Measurements from ENCODE around the gene MYO1B. TPM values are rescaled to one million over a fixed set of nuclear protein-coding genes. Genes with fewer than 3 reads are reported as not detected.

The MYO1B gene
- total and polyA plus RNA-seq, 4 donors = 46.0 to 286 (median 88.1) TPM

DNA sequence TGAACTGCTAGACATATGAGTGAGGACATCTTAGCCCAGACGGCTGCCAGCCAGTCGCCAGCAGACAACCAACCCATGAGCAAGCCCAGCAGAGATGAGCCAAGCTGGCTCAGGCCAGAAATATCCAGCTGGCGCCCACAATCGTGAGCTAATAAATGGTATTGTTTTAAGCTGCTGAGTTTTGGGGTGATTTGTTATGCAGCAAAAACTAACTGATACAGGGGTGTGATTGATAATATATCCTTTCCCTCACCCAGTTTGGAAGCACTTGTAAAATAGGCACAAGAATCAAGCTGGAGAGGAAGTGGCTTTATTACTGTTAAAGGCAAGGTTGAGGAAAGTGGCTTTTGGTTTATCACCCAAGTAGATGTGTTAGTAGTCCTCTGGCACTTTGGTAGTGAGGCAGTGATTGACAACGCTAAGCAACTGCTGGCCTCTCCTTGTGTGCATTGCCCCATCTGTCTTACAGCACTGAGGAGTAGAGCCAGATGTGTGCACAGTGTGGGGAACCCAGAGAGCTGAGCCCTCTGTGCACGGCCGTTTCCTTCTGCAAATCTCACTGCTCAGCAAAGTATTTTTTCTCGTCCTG is 110.1 kb downstream of the MYO1B start:
- H3K27me3 ChIP-seq (ENCODE audit: control insufficient read depth in 3 of 3, insufficient read depth in 3 of 3, low read length in 2 of 3) = no peaks in the 10 kb centered on the region
- no peak overlapping the region for H3K27ac ChIP-seq (ENCODE audit: low read depth in 1 of 2, low read length in 1 of 2)
- H3K4me1 ChIP-seq (ENCODE audit: control insufficient read depth in 5 of 5, insufficient read depth in 5 of 5, low read length in 5 of 5) = peaks cover 3 to 25% (median 16%) of the 10 kb centered on the region in 5 donors
- peak in 1 of 3 donors; percentile 49 for DNase-seq
- no peak for ATAC-seq (ENCODE audit: insufficient read depth, low FRiP score)
- no peak for TF ChIP-seq CTCF (IDR thresholded peaks at IDR 0.05; ENCODE audit: control extremely low read depth, extremely low read depth)
- peaks cover 0 to 5% (median 0%) of the 10 kb centered on the region in 4 donors for H3K9me3 ChIP-seq (ENCODE audit: control insufficient read depth in 4 of 4, insufficient read depth in 3 of 4, low read length in 3 of 4)
- peaks cover 0 to 16% (median 8%) of the 10 kb centered on the region in 4 donors for H3K36me3 ChIP-seq (ENCODE audit: control insufficient read depth in 4 of 4, insufficient read depth in 4 of 4, low read length in 4 of 4)
- no peak overlapping the region for H3K4me3 ChIP-seq
- 88 to 93% methylated on average over 8 of the region's 8 CpGs for WGBS, 2 donors
- H3K9ac ChIP-seq (ENCODE audit: insufficient read depth in 1 of 2, low read length in 2 of 2) = no peak overlapping the region

DNA sequence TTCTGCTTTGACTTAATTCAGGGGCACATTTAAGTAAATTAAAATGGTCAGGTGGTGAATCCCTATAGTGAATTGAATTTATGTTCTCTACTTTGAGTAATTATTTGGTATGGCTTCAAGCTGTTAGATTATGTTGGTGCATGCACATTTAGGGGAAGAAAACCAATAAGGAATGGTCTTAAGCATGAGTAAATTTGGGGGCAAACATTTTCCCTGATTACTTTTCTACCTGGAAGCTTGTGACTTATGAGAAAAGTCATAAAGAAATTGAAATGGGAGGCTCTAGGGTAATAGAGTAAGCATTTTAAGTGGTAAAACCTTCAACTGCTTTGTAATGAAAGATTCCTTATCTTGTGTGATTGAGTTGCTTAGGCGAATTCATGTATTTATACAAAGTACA is 112.5 kb downstream of the MYO1B start:
- WGBS, 2 donors = 85 to 87% methylated on average over 1 of the region's 1 CpG
- H3K9me3 ChIP-seq (ENCODE audit: control insufficient read depth in 4 of 4, insufficient read depth in 3 of 4, low read length in 3 of 4) = peaks cover 0 to 5% (median 0%) of the 10 kb centered on the region in 4 donors
- H3K27ac ChIP-seq (ENCODE audit: low read depth in 1 of 2, low read length in 1 of 2) = no peak overlapping the region
- no peak overlapping the region for H3K4me3 ChIP-seq
- H3K36me3 ChIP-seq (ENCODE audit: control insufficient read depth in 4 of 4, insufficient read depth in 4 of 4, low read length in 4 of 4) = peaks cover 1 to 18% (median 9%) of the 10 kb centered on the region in 4 donors
- DNase-seq (no peak), ATAC-seq (ENCODE audit: insufficient read depth, low FRiP score) (no peak)
- H3K9ac ChIP-seq (ENCODE audit: insufficient read depth in 1 of 2, low read length in 2 of 2) = no peak overlapping the region
- no peaks in the 10 kb centered on the region for H3K27me3 ChIP-seq (ENCODE audit: control insufficient read depth in 3 of 3, insufficient read depth in 3 of 3, low read length in 2 of 3)
- H3K4me1 ChIP-seq (ENCODE audit: control insufficient read depth in 5 of 5, insufficient read depth in 5 of 5, low read length in 5 of 5) = peaks cover 4 to 30% (median 16%) of the 10 kb centered on the region in 5 donors
- TF ChIP-seq CTCF (IDR thresholded peaks at IDR 0.05; ENCODE audit: control extremely low read depth, extremely low read depth) = no peak

DNA sequence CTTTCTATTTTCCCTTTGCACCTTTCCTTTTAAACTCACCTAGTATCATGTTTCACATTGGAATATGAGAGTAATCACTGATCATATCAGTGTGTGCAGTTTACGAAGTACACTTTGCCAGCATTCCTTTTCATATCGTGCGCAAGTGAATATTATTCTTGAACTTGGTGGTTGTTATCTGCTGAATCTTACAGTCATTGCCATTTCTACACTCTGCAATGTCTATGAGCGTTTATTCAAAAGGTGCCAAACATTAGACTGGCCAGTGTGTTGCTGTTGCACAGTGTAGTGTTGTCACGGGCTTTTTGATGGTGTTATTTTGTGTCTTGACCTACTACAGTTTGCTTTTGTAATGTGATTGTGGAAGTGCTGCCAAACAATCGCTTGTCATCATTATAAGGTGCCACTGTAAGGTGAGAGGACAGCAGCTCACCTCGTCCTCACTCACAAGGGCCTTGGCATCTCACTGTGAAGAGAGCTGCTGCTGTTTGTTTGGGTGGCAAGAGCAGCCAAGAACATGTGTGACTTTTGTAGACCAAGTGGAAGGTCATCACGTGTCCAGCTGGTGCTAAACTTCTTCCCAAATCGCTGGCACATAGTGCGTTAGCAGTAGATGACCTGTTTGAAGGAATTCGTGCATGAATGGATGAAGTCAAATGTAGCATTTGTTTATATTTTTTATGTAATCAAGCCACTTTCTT is 113.3 kb downstream of the MYO1B start:
- peak overlapping the region in 1 of 2 donors; percentile 83 for H3K27ac ChIP-seq (ENCODE audit: low read depth in 1 of 2, low read length in 1 of 2)
- no peak for TF ChIP-seq CTCF (IDR thresholded peaks at IDR 0.05; ENCODE audit: control extremely low read depth, extremely low read depth)
- H3K9ac ChIP-seq (ENCODE audit: insufficient read depth in 1 of 2, low read length in 2 of 2) = peak overlapping the region in 1 of 2 donors; percentile 51
- H3K27me3 ChIP-seq (ENCODE audit: control insufficient read depth in 3 of 3, insufficient read depth in 3 of 3, low read length in 2 of 3) = no peaks in the 10 kb centered on the region
- peaks cover 1 to 18% (median 7%) of the 10 kb centered on the region in 4 donors for H3K36me3 ChIP-seq (ENCODE audit: control insufficient read depth in 4 of 4, insufficient read depth in 4 of 4, low read length in 4 of 4)
- peaks cover 4 to 35% (median 16%) of the 10 kb centered on the region in 5 donors for H3K4me1 ChIP-seq (ENCODE audit: control insufficient read depth in 5 of 5, insufficient read depth in 5 of 5, low read length in 5 of 5)
- DNase-seq (peak in 2 of 3 donors; percentile 30 to 60), ATAC-seq (ENCODE audit: insufficient read depth, low FRiP score) (no peak)
- 73 to 77% methylated on average over 11 of the region's 11 CpGs for whole genome bisulfite sequencing, 2 donors
- H3K9me3 ChIP-seq (ENCODE audit: control insufficient read depth in 4 of 4, insufficient read depth in 3 of 4, low read length in 3 of 4) = peaks cover 0 to 5% (median 0%) of the 10 kb centered on the region in 4 donors
- no peak overlapping the region for H3K4me3 ChIP-seq
